ENCODE results near the gene TINCR. TPM values are rescaled to one million over a fixed set of nuclear protein-coding genes. Genes with fewer than 3 reads are reported as not detected.

Gene TINCR
- total RNA-seq, 2 experiments from 2014 or later, result 0.38 to 0.53 TPM

- Mint-ChIP-seq H3K9me3 (no peaks in the 10 kb centered on the region), H3K4me1 (no peaks in the 10 kb centered on the region), H3K36me3 (ENCODE audit: low read depth) (peaks cover 78% of the 10 kb centered on the region), H3K27ac (no peak overlapping the region), H3K27me3 (no peaks in the 10 kb centered on the region), H3K4me3 (no peak overlapping the region)
- no peak for DNase-seq
- ChIA-PET CTCF (no interaction called here), POLR2A (interaction anchor here (1.0 kb wide), 1 partner anchor 28 kb away, joined by 3 read pairs; no protein-coding TSS in a partner anchor)
Observed at GRCh38 chr19:5595129-5595528, 27.4 kb upstream of the TINCR start.

- no peak overlapping the region for H3K4me3 Mint-ChIP-seq
- ChIA-PET CTCF (no interaction called here), POLR2A (interaction anchor here (1.0 kb wide), 1 partner anchor 29 kb away, joined by 3 read pairs; no protein-coding TSS in a partner anchor)
- peaks cover 73% of the 10 kb centered on the region for H3K36me3 Mint-ChIP-seq (ENCODE audit: low read depth)
- DNase-seq, result no peak
- H3K4me1 Mint-ChIP-seq, result no peaks in the 10 kb centered on the region
- H3K27ac Mint-ChIP-seq, result no peak overlapping the region
- no peaks in the 10 kb centered on the region for H3K9me3 Mint-ChIP-seq
- no peaks in the 10 kb centered on the region for H3K27me3 Mint-ChIP-seq
Observed at GRCh38 chr19:5594521-5594950, 26.8 kb upstream of the TINCR start.

- DNase-seq, result no peak
- Mint-ChIP-seq H3K9me3 (no peaks in the 10 kb centered on the region), H3K27me3 (no peaks in the 10 kb centered on the region), H3K4me3 (no peak overlapping the region), H3K4me1 (no peaks in the 10 kb centered on the region), H3K36me3 (ENCODE audit: low read depth) (peaks cover 70% of the 10 kb centered on the region), H3K27ac (no peak overlapping the region)
- ChIA-PET POLR2A (no interaction called here), CTCF (no interaction called here)
Observed at GRCh38 chr19:5593343-5594255, 25.8 kb upstream of the TINCR start.

GRCh38 chr19:5592531-5593342, 25.0 kb upstream of the TINCR start:
- DNase-seq, result no peak
- ChIA-PET CTCF (no interaction called here), POLR2A (interaction anchor here (1.1 kb wide), 1 partner anchor 30 kb away, joined by 6 read pairs; the partner anchor contains the start of genes SAFB and SAFB2)
- Mint-ChIP-seq H3K9me3 (no peaks in the 10 kb centered on the region), H3K4me1 (no peaks in the 10 kb centered on the region), H3K27me3 (no peaks in the 10 kb centered on the region), H3K4me3 (no peak overlapping the region), H3K36me3 (ENCODE audit: low read depth) (peaks cover 70% of the 10 kb centered on the region), H3K27ac (no peak overlapping the region)

- POLR2A ChIA-PET, result interaction anchor here (1.1 kb wide), 1 partner anchor 31 kb away, joined by 6 read pairs; the partner anchor contains the start of genes SAFB and SAFB2
- H3K4me1 Mint-ChIP-seq, result peaks cover 2% of the 10 kb centered on the region
Observed at GRCh38 chr19:5591476-5591875, 23.7 kb upstream of the TINCR start.

GRCh38 chr19:5590865-5591154, 23.1 kb upstream of the TINCR start:
- Mint-ChIP-seq H3K27ac (no peak overlapping the region), H3K9me3 (no peaks in the 10 kb centered on the region), H3K36me3 (ENCODE audit: low read depth) (peaks cover 70% of the 10 kb centered on the region), H3K27me3 (no peaks in the 10 kb centered on the region), H3K4me3 (no peak overlapping the region), H3K4me1 (peaks cover 3% of the 10 kb centered on the region)
- no peak for DNase-seq
- POLR2A ChIA-PET, result no interaction called here
- CTCF ChIA-PET, result no interaction called here

More at GRCh38 chr19:5591476-5591875, 23.7 kb upstream of the TINCR start:
- Mint-ChIP-seq H3K36me3 (ENCODE audit: low read depth) (peaks cover 71% of the 10 kb centered on the region), H3K9me3 (no peaks in the 10 kb centered on the region), H3K27me3 (no peaks in the 10 kb centered on the region), H3K27ac (no peak overlapping the region), H3K4me3 (no peak overlapping the region)
- CTCF ChIA-PET, result no interaction called here
- DNase-seq, result no peak

GRCh38 chr19:5590151-5590864, 22.6 kb upstream of the TINCR start:
- POLR2A ChIA-PET, result no interaction called here
- no peak for DNase-seq
- CTCF ChIA-PET, result no interaction called here
- H3K36me3 Mint-ChIP-seq (ENCODE audit: low read depth), result peaks cover 69% of the 10 kb centered on the region
- H3K27me3 Mint-ChIP-seq, result no peaks in the 10 kb centered on the region
- no peak overlapping the region for H3K27ac Mint-ChIP-seq
- H3K4me3 Mint-ChIP-seq, result no peak overlapping the region
- no peaks in the 10 kb centered on the region for H3K9me3 Mint-ChIP-seq
- H3K4me1 Mint-ChIP-seq, result peaks cover 7% of the 10 kb centered on the region

- POLR2A ChIA-PET, result no interaction called here
- Mint-ChIP-seq H3K27ac (no peak overlapping the region), H3K4me3 (no peak overlapping the region), H3K27me3 (no peaks in the 10 kb centered on the region), H3K4me1 (peaks cover 7% of the 10 kb centered on the region), H3K36me3 (ENCODE audit: low read depth) (peaks cover 60% of the 10 kb centered on the region), H3K9me3 (no peaks in the 10 kb centered on the region)
- DNase-seq, result no peak
- CTCF ChIA-PET, result no interaction called here
Observed at GRCh38 chr19:5588906-5589676, 21.3 kb upstream of the TINCR start.

- Mint-ChIP-seq H3K36me3 (ENCODE audit: low read depth) (peaks cover 58% of the 10 kb centered on the region), H3K27me3 (no peaks in the 10 kb centered on the region), H3K4me3 (no peak overlapping the region), H3K9me3 (no peaks in the 10 kb centered on the region), H3K27ac (no peak overlapping the region), H3K4me1 (peaks cover 7% of the 10 kb centered on the region)
- no peak for DNase-seq
- ChIA-PET CTCF (no interaction called here), POLR2A (no interaction called here)
Observed at GRCh38 chr19:5588441-5588840, 20.7 kb upstream of the TINCR start.

- Mint-ChIP-seq H3K9me3 (no peaks in the 10 kb centered on the region), H3K4me3 (no peak overlapping the region), H3K4me1 (peaks cover 7% of the 10 kb centered on the region), H3K27me3 (no peaks in the 10 kb centered on the region), H3K36me3 (ENCODE audit: low read depth) (peaks cover 50% of the 10 kb centered on the region), H3K27ac (no peak overlapping the region)
- ChIA-PET POLR2A (no interaction called here), CTCF (no interaction called here)
- DNase-seq, result no peak
Observed at GRCh38 chr19:5587661-5588060, 19.9 kb upstream of the TINCR start.

GRCh38 chr19:5587071-5587455, 19.3 kb upstream of the TINCR start:
- ChIA-PET CTCF (interaction anchor here (0.5 kb wide), 1 partner anchor 10 kb away, joined by 4 read pairs; no protein-coding TSS in a partner anchor), POLR2A (no interaction called here)
- Mint-ChIP-seq H3K27me3 (no peaks in the 10 kb centered on the region), H3K4me3 (no peak overlapping the region), H3K27ac (no peak overlapping the region), H3K4me1 (peaks cover 7% of the 10 kb centered on the region), H3K36me3 (ENCODE audit: low read depth) (peaks cover 44% of the 10 kb centered on the region), H3K9me3 (no peaks in the 10 kb centered on the region)
- no peak for DNase-seq

- H3K27me3 Mint-ChIP-seq, result no peaks in the 10 kb centered on the region
- no peak overlapping the region for H3K27ac Mint-ChIP-seq
- H3K4me3 Mint-ChIP-seq, result no peak overlapping the region
- H3K4me1 Mint-ChIP-seq, result peaks cover 7% of the 10 kb centered on the region
- DNase-seq, result no peak
- H3K36me3 Mint-ChIP-seq (ENCODE audit: low read depth), result peaks cover 38% of the 10 kb centered on the region
- H3K9me3 Mint-ChIP-seq, result no peaks in the 10 kb centered on the region
- CTCF ChIA-PET, result interaction anchor here (0.5 kb wide), 1 partner anchor 9 kb away, joined by 4 read pairs; no protein-coding TSS in a partner anchor
- POLR2A ChIA-PET, result no interaction called here
Observed at GRCh38 chr19:5586300-5587070, 18.7 kb upstream of the TINCR start.

Measured in activated CD4-positive, alpha-beta memory T cell treated with anti-CD3 and anti-CD28 coated beads, Interleukin-2, amount 10 ng/mL, durations not matched to agents 7 days and 5 days (primary cell).